ENCODE data around the gene CNTN5. TPM values are rescaled to one million over a fixed set of nuclear protein-coding genes. Genes with fewer than 3 reads are reported as not detected.

Gene CNTN5
- total RNA-seq, 1 donor from 2014 or later, result 3.2 TPM

- Mint-ChIP-seq H3K4me3 (no peak overlapping the region), H3K36me3 (no peaks in the 10 kb centered on the region), H3K27me3 (no peaks in the 10 kb centered on the region), H3K27ac (no peak overlapping the region), H3K4me1 (ENCODE audit: unreplicated experiment) (no peaks in the 10 kb centered on the region), H3K9me3 (no peaks in the 10 kb centered on the region)
- TF ChIP-seq CTCF (conservative IDR thresholded peaks at IDR 0.05), result no peak
- DNase-seq (ENCODE audit: extremely low spot score, unreplicated experiment), result no peak
Measured at GRCh38 chr11:99352642-99353041, 331.9 kb downstream of the CNTN5 start.

- Mint-ChIP-seq H3K27ac (no peak overlapping the region), H3K4me1 (ENCODE audit: unreplicated experiment) (peaks cover 8% of the 10 kb centered on the region), H3K9me3 (no peaks in the 10 kb centered on the region), H3K4me3 (no peak overlapping the region), H3K36me3 (no peaks in the 10 kb centered on the region), H3K27me3 (peaks cover 10% of the 10 kb centered on the region)
- DNase-seq (ENCODE audit: extremely low spot score, unreplicated experiment), result no peak
- TF ChIP-seq CTCF (conservative IDR thresholded peaks at IDR 0.05), result no peak
Measured at GRCh38 chr11:99366546-99366945, 345.8 kb downstream of the CNTN5 start.

- Mint-ChIP-seq H3K4me1 (ENCODE audit: unreplicated experiment) (peaks cover 8% of the 10 kb centered on the region), H3K27me3 (peaks cover 10% of the 10 kb centered on the region), H3K4me3 (no peak overlapping the region), H3K27ac (no peak overlapping the region), H3K9me3 (no peaks in the 10 kb centered on the region), H3K36me3 (no peaks in the 10 kb centered on the region)
- no peak for TF ChIP-seq CTCF (conservative IDR thresholded peaks at IDR 0.05)
- no peak for DNase-seq (ENCODE audit: extremely low spot score, unreplicated experiment)
Measured at GRCh38 chr11:99368583-99368982, 347.8 kb downstream of the CNTN5 start.

GRCh38 chr11:99370549-99371216, 349.9 kb downstream of the CNTN5 start:
- H3K4me3 Mint-ChIP-seq, result no peak overlapping the region
- no peaks in the 10 kb centered on the region for H3K9me3 Mint-ChIP-seq
- H3K27me3 Mint-ChIP-seq, result peaks cover 4% of the 10 kb centered on the region
- TF ChIP-seq CTCF (conservative IDR thresholded peaks at IDR 0.05), result no peak
- no peaks in the 10 kb centered on the region for H3K36me3 Mint-ChIP-seq
- peaks cover 8% of the 10 kb centered on the region for H3K4me1 Mint-ChIP-seq (ENCODE audit: unreplicated experiment)
- H3K27ac Mint-ChIP-seq, result no peak overlapping the region
- DNase-seq (ENCODE audit: extremely low spot score, unreplicated experiment), result no peak

GRCh38 chr11:99371257-99371656, 350.5 kb downstream of the CNTN5 start:
- DNase-seq (ENCODE audit: extremely low spot score, unreplicated experiment), result no peak
- Mint-ChIP-seq H3K27ac (no peak overlapping the region), H3K4me1 (ENCODE audit: unreplicated experiment) (peaks cover 8% of the 10 kb centered on the region), H3K27me3 (peaks cover 4% of the 10 kb centered on the region), H3K4me3 (no peak overlapping the region), H3K36me3 (no peaks in the 10 kb centered on the region), H3K9me3 (no peaks in the 10 kb centered on the region)
- no peak for TF ChIP-seq CTCF (conservative IDR thresholded peaks at IDR 0.05)
